WTC11 (cell line): ENCODE measurements around the gene RNF151. TPM values are rescaled to one million over a fixed set of nuclear protein-coding genes. Genes with fewer than 3 reads are reported as not detected.

Experiments
- ATAC-seq: fragments of 200-7000 bp; cut with Tn5 transposase; 2 replicates; pipeline ENCODE4 v1.10.0; 2021; ENCODE audit warnings: mild to moderate bottlenecking, moderate library complexity
- CTCF ChIA-PET: fragments of 300-600 bp; sonication (Branson Sonifier 250); formaldehyde crosslinking; loops from one replicate; lab custom pipeline; 2021; ENCODE audit warnings: antibody characterized with exemption; lab: Charles Lee
- POLR2A ChIA-PET: fragments of 350-600 bp; sonication (Branson Sonifier 250); formaldehyde crosslinking; loops from one replicate; lab custom pipeline; 2021; ENCODE audit warnings: antibody characterized with exemption; lab: Charles Lee
- DNase-seq: peaks from one replicate; pipeline ENCODE4 v3.0.0; 2021; ENCODE audit warnings: low spot score
- H3K27ac Mint-ChIP-seq: 2 replicates; pipeline ENCODE4 v1.8.0; 2021; ENCODE audit warnings: mixed read lengths
- H3K27me3 Mint-ChIP-seq: 2 replicates; pipeline ENCODE4 v1.8.0; 2021; ENCODE audit warnings: low read depth, mild to moderate bottlenecking, moderate library complexity, mixed read lengths
- H3K36me3 Mint-ChIP-seq: 2 replicates; pipeline ENCODE4 v1.8.0; 2021; ENCODE audit warnings: mixed read lengths
- H3K4me1 Mint-ChIP-seq: 2 replicates; pipeline ENCODE4 v1.8.0; 2022; ENCODE audit warnings: mixed read lengths
- H3K4me3 Mint-ChIP-seq: 2 replicates; pipeline ENCODE4 v1.8.0; 2021; ENCODE audit warnings: mild to moderate bottlenecking, moderate library complexity, mixed read lengths
- H3K9me3 Mint-ChIP-seq: 2 replicates; pipeline ENCODE4 v1.8.0; 2021; ENCODE audit warnings: mixed read lengths
- ATF6 ChIP-seq: sonication (generic); formaldehyde crosslinking; IDR thresholded peaks from 2 replicates; pipeline ENCODE4 v1.8.1; 2023; ENCODE audit warnings: mild to moderate bottlenecking, missing genetic modification reagents
- CDX4 ChIP-seq: fragments of 250-450 bp; sonication (Bioruptor Pico); IDR thresholded peaks from 2 replicates; pipeline ENCODE4 v1.9.0; 2021; ENCODE audit warnings: moderate library complexity, mild to moderate bottlenecking, inconsistent platforms, borderline replicate concordance
- EMX1 ChIP-seq: fragments of 250-450 bp; sonication (Bioruptor Pico); IDR thresholded peaks from 2 replicates; pipeline ENCODE4 v1.8.0; 2021; ENCODE audit warnings: mild to moderate bottlenecking
- JAZF1 ChIP-seq: fragments of 250-450 bp; sonication (Bioruptor Pico); IDR thresholded peaks from 2 replicates; pipeline ENCODE4 v1.9.0; 2021; ENCODE audit warnings: moderate library complexity, mild to moderate bottlenecking, inconsistent platforms
- NFATC4 ChIP-seq: fragments of 250-450 bp; sonication (Bioruptor Pico); IDR thresholded peaks from 2 replicates; pipeline ENCODE4 v1.9.0; 2021; ENCODE audit warnings: mild to moderate bottlenecking
- NFYB ChIP-seq: sonication (generic); formaldehyde crosslinking; conservative IDR thresholded peaks from 2 replicates; pipeline ENCODE4 v1.8.0; 2022; ENCODE audit warnings: low read depth, missing genetic modification reagents
- OVOL2 ChIP-seq: fragments of 250-450 bp; sonication (Bioruptor Pico); IDR thresholded peaks from 2 replicates; pipeline ENCODE4 v1.9.0; 2021; ENCODE audit warnings: mild to moderate bottlenecking, borderline replicate concordance
- SP1 ChIP-seq: sonication (generic); formaldehyde crosslinking; conservative IDR thresholded peaks from 2 replicates; pipeline ENCODE4 v1.8.1; 2022; ENCODE audit warnings: missing genetic modification reagents
- ZNF232 ChIP-seq: sonication (generic); formaldehyde crosslinking; IDR thresholded peaks from 2 replicates; pipeline ENCODE4 v1.8.0; 2022; ENCODE audit warnings: mild to moderate bottlenecking, missing genetic modification reagents
- ZNF512 ChIP-seq: sonication (generic); formaldehyde crosslinking; IDR thresholded peaks from 2 replicates; pipeline ENCODE4 v1.8.1; 2022; ENCODE audit warnings: missing genetic modification reagents, borderline replicate concordance
- ZNF671 ChIP-seq: fragments of 250-450 bp; sonication (Bioruptor Pico); IDR thresholded peaks from 2 replicates; pipeline ENCODE4 v1.8.0; 2021; ENCODE audit warnings: mild to moderate bottlenecking
- total RNA-seq: library from RNA; stranded (reverse); gene quantifications from 3 replicates; pipeline ENCODE4 v1.2.3, GENCODE V29; 2021
- TF ChIP-seq, protein P1 (sequence below): sonication (generic); formaldehyde crosslinking; IDR thresholded peaks from 2 replicates; pipeline ENCODE4 v1.8.0; 2022; ENCODE audit warnings: mild to moderate bottlenecking, missing genetic modification reagents
- TF ChIP-seq, protein P2 (sequence below): sonication (generic); formaldehyde crosslinking; conservative IDR thresholded peaks from 2 replicates; pipeline ENCODE4 v1.8.1; 2022; ENCODE audit warnings: mild to moderate bottlenecking, missing genetic modification reagents
- TF ChIP-seq, protein P3 (sequence below): fragments of 250-450 bp; sonication (Bioruptor Pico); IDR thresholded peaks from 2 replicates; pipeline ENCODE4 v1.8.0; 2021; ENCODE audit warnings: mild to moderate bottlenecking
- TF ChIP-seq, protein P4 (sequence below): sonication (generic); formaldehyde crosslinking; IDR thresholded peaks from 2 replicates; pipeline ENCODE4 v1.8.1; 2023; ENCODE audit warnings: mild to moderate bottlenecking, moderate library complexity, missing genetic modification reagents

The RNF151 gene
- total RNA-seq, 1 experiment from 2014 or later: 0.31 TPM

DNA sequence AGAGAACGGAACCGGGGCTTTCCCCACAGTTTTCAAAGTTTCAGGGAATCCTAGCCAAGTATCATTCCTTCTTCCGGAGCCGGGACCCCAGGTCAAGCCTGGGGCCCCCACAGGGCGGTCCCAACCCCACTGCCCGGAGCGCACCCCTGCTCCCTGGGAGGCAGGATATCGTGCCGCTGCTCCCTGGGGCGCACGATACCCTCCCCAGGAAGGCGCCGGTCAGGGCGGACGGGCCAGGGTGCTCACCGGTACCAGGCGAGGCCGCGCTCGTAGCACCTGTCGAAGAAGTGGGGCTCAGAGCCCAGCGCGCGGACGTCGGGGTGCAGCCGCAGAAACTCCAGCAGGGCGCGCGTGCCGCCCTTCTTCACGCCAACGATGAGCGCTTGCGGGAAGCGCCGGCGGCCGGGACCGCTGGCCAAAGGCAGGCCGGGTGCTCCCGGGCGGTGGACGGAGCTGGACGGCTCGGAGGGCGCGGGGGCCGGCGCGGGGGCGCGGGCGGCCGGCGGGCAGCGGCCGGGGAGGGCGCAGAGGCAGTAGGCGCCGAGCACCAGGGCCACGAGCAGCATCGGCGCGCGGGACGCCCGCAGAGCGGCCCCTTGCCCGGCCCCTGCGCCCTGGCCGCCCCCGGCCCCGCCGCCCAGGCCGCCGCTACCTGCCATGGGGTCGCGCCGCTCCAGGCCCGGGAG lies 48.8 kb upstream of the RNF151 start:
- DNase-seq (no peak), ATAC-seq (no peak)
- TF ChIP-seq, protein P1, sequence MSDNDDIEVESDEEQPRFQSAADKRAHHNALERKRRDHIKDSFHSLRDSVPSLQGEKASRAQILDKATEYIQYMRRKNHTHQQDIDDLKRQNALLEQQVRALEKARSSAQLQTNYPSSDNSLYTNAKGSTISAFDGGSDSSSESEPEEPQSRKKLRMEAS (CRISPR knock-in tag): no peak
- no peak for TF ChIP-seq ZNF512 (CRISPR knock-in tag)
- no peak for TF ChIP-seq JAZF1 (CRISPR knock-in tag)
- no peak for TF ChIP-seq CDX4 (CRISPR knock-in tag)
- TF ChIP-seq NFATC4 (CRISPR knock-in tag): no peak
- no peak for TF ChIP-seq EMX1
- TF ChIP-seq NFYB (CRISPR knock-in tag): no peak
- TF ChIP-seq, protein P2, sequence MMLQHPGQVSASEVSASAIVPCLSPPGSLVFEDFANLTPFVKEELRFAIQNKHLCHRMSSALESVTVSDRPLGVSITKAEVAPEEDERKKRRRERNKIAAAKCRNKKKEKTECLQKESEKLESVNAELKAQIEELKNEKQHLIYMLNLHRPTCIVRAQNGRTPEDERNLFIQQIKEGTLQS (CRISPR knock-in tag): no peak
- no peak for TF ChIP-seq ZNF232 (CRISPR knock-in tag)
- TF ChIP-seq ATF6 (CRISPR knock-in tag): no peak
- no peak for TF ChIP-seq ZNF671 (CRISPR knock-in tag)
- TF ChIP-seq, protein P3, sequence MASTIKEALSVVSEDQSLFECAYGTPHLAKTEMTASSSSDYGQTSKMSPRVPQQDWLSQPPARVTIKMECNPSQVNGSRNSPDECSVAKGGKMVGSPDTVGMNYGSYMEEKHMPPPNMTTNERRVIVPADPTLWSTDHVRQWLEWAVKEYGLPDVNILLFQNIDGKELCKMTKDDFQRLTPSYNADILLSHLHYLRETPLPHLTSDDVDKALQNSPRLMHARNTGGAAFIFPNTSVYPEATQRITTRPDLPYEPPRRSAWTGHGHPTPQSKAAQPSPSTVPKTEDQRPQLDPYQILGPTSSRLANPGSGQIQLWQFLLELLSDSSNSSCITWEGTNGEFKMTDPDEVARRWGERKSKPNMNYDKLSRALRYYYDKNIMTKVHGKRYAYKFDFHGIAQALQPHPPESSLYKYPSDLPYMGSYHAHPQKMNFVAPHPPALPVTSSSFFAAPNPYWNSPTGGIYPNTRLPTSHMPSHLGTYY (CRISPR knock-in tag): no peak
- Mint-ChIP-seq H3K27me3 (peaks cover 82% of the 10 kb centered on the region), H3K9me3 (peaks cover 3% of the 10 kb centered on the region), H3K36me3 (no peaks in the 10 kb centered on the region), H3K4me1 (peaks cover 35% of the 10 kb centered on the region), H3K4me3 (peak overlapping the region; percentile 55), H3K27ac (no peak overlapping the region)
- POLR2A ChIA-PET: no interaction called here
- CTCF ChIA-PET: interaction anchor here (0.5 kb wide), 1 partner anchor 308 kb away, joined by 3 read pairs; no protein-coding TSS in a partner anchor

DNA sequence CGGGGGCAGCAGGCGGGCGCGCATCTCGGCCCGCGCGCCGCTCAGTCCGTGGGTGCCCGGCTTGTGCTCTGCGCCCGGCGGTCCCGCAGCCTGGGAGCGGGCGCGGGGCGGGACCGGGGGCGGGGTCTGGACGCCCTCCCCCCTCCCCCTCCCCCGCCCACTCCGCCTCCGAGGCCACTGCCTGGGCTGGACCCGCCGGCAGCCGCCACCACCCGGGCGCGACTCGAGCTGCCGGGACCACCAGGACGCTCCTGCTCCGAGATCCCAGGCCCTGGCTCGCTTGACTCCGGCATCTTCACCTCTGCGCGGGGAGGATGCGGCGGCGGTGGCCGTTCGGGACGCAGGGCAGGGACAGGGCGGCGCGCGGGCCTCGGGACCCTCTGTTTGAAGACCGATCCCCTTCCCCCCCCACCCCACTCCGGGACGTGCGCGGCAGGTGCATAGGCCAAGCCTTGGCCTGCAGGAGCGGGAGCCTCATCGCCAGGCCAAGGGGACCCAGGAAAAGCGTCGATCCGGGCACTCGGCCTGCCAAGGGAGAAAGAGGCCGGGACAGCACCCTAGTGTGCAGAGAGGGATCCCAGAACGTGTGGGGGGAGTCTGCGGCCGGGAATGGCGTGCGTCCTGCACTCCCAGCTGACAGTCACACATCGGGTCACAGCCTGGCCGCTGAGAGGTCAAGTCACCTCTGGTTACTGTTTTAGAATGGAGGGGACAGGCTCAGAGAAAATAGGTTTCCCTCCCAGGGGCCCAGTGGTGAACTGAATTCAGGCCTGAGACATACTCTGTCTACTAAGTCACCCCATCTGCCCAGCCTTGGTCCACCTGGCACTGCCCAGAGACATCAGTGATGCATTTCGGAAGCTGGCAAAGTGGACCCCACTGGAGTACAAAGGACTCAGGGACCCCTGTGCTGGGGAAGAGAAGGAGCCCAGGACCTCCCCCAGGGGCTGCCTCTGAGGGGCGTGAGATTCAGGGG lies 48.0 kb upstream of the RNF151 start, which contains the start of gene HS3ST6:
TSS of gene HS3ST6 (minus strand) at position 65 of the 976 bp plus-strand sequence. CDS start 92 bp downstream, outside the sequence.
- peak; percentile 12 for ATAC-seq
- DNase-seq: no peak
- ChIA-PET CTCF (interaction anchor here (0.5 to 0.9 kb wide), 3 partner anchors 8 to 308 kb away, joined by 3 to 6 read pairs (median 3); no protein-coding TSS in a partner anchor), POLR2A (no interaction called here)
- H3K4me3 Mint-ChIP-seq: peak within 1 kb of the TSS; percentile 56
- TF ChIP-seq OVOL2 (CRISPR knock-in tag) (no peak), SP1 (0 out of 2 replicates have a peak, but pooled peaks have one; percentile 38)
- TF ChIP-seq, protein P4, sequence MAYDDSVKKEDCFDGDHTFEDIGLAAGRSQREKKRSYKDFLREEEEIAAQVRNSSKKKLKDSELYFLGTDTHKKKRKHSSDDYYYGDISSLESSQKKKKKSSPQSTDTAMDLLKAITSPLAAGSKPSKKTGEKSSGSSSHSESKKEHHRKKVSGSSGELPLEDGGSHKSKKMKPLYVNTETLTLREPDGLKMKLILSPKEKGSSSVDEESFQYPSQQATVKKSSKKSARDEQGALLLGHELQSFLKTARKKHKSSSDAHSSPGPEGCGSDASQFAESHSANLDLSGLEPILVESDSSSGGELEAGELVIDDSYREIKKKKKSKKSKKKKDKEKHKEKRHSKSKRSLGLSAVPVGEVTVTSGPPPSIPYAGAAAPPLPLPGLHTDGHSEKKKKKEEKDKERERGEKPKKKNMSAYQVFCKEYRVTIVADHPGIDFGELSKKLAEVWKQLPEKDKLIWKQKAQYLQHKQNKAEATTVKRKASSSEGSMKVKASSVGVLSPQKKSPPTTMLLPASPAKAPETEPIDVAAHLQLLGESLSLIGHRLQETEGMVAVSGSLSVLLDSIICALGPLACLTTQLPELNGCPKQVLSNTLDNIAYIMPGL (CRISPR knock-in tag): no peak
- TF ChIP-seq, protein P1 (CRISPR knock-in tag): no peak
- peaks cover 3% of the 10 kb centered on the region for H3K9me3 Mint-ChIP-seq
- H3K4me1 Mint-ChIP-seq: peaks cover 38% of the 10 kb centered on the region
- no peaks in the 10 kb centered on the region for H3K36me3 Mint-ChIP-seq
- H3K27me3 Mint-ChIP-seq: peaks cover 90% of the 10 kb centered on the region
- H3K27ac Mint-ChIP-seq: no peak within 1 kb of the TSS
